HEK293 (cell line): Measurements from ENCODE around the gene PHKG2.

ENCODE experiments used
- CTCF ChIA-PET: fragments of 350-600 bp; formaldehyde crosslinking; extraction: SDS; loops from one replicate; lab custom pipeline; 2021; ENCODE audit warnings: antibody characterized with exemption; lab: Yijun Ruan, JAX
- POLR2A ChIA-PET: fragments of 300-600 bp; formaldehyde crosslinking; extraction: SDS; loops from one replicate; lab custom pipeline; 2020; ENCODE audit warnings: antibody characterized with exemption, inconsistent platforms; lab: Yijun Ruan, JAX
- H3K27ac ChIP-seq: fragments of 200-500 bp; sonication (Bioruptor generic); 2 replicates; pipeline ENCODE4 v1.5.1; 2014; ENCODE audit warnings: low read depth, low read length, control low read depth, inconsistent platforms; ENCODE audit errors: extremely low read depth
- H3K36me3 ChIP-seq, 2 experiments: fragments of 200-500 bp in 1 of 2; sonication (Bioruptor generic) in 1 of 2; 1 replicate in 1 of 2; 2 replicates in 1 of 2; pipeline ENCODE4 v1.5.1; 2014 to 2017; ENCODE audit warnings: inconsistent platforms in 2 of 2, low read length in 2 of 2; ENCODE audit not compliant: control insufficient read depth in 2 of 2, insufficient read depth in 1 of 2
- H3K4me1 ChIP-seq: fragments of 200-500 bp; sonication (Bioruptor generic); 2 replicates; pipeline ENCODE4 v1.5.1; 2014; ENCODE audit warnings: mild to moderate bottlenecking, low read length, inconsistent platforms; ENCODE audit not compliant: control insufficient read depth, insufficient read depth
- H3K4me3 ChIP-seq: 2 replicates; pipeline ENCODE4 v1.5.1; 2011; ENCODE audit warnings: low read depth, mild to moderate bottlenecking, control low read depth, low read length, moderate library complexity
- H3K9me3 ChIP-seq: fragments of 200-500 bp; sonication (Bioruptor generic); 2 replicates; pipeline ENCODE4 v1.5.1; 2014; ENCODE audit warnings: low read depth, low read length, inconsistent platforms; ENCODE audit not compliant: control insufficient read depth, insufficient read depth
- BCL11A ChIP-seq: fragments of 450-650 bp; formaldehyde crosslinking; IDR thresholded peaks from 2 replicates; pipeline ENCODE4 v1.5.1; 2016; ENCODE audit warnings: low read depth, missing biosample characterization, missing genetic modification characterization
- EGR2 ChIP-seq: fragments of 450-650 bp; formaldehyde crosslinking; IDR thresholded peaks from 2 replicates; pipeline ENCODE4 v1.5.1; 2016; ENCODE audit warnings: low read depth, missing biosample characterization, missing genetic modification characterization
- GLIS1 ChIP-seq: fragments of 450-650 bp; formaldehyde crosslinking; IDR thresholded peaks from 2 replicates; pipeline ENCODE4 v1.5.1; 2016; ENCODE audit warnings: missing biosample characterization, missing genetic modification characterization
- GLIS2 ChIP-seq: fragments of 450-650 bp; formaldehyde crosslinking; IDR thresholded peaks from 2 replicates; pipeline ENCODE4 v1.5.1; 2016; ENCODE audit warnings: missing biosample characterization, missing genetic modification characterization
- PRDM10 ChIP-seq: fragments of 450-650 bp; formaldehyde crosslinking; IDR thresholded peaks from 2 replicates; pipeline ENCODE4 v1.5.1; 2016; ENCODE audit warnings: missing biosample characterization, missing genetic modification characterization
- SP2 ChIP-seq: fragments of 450-650 bp; formaldehyde crosslinking; IDR thresholded peaks from 2 replicates; pipeline ENCODE4 v1.5.1; 2016; ENCODE audit warnings: missing biosample characterization, missing genetic modification characterization
- WT1 ChIP-seq: fragments of 450-650 bp; formaldehyde crosslinking; IDR thresholded peaks from 2 replicates; pipeline ENCODE4 v1.5.1; 2016; ENCODE audit warnings: missing biosample characterization, missing genetic modification characterization
- ZBTB1 ChIP-seq: fragments of 450-650 bp; formaldehyde crosslinking; IDR thresholded peaks from 2 replicates; pipeline ENCODE4 v1.5.1; 2016; ENCODE audit warnings: missing biosample characterization, missing genetic modification characterization
- ZBTB17 ChIP-seq: fragments of 450-650 bp; formaldehyde crosslinking; IDR thresholded peaks from 2 replicates; pipeline ENCODE4 v1.5.1; 2016; ENCODE audit warnings: missing biosample characterization, missing genetic modification characterization
- ZEB2 ChIP-seq: fragments of 450-650 bp; formaldehyde crosslinking; IDR thresholded peaks from 2 replicates; pipeline ENCODE4 v1.5.1; 2016; ENCODE audit warnings: missing biosample characterization, missing genetic modification characterization
- ZFHX2 ChIP-seq: fragments of 450-650 bp; formaldehyde crosslinking; conservative IDR thresholded peaks from 2 replicates; pipeline ENCODE4 v1.5.1; 2016; ENCODE audit warnings: missing biosample characterization, missing genetic modification characterization
- ZNF24 ChIP-seq: fragments of 450-650 bp; formaldehyde crosslinking; IDR thresholded peaks from 2 replicates; pipeline ENCODE4 v1.5.1; 2016; ENCODE audit warnings: missing biosample characterization, missing genetic modification characterization
- ZNF426 ChIP-seq: fragments of 450-650 bp; formaldehyde crosslinking; IDR thresholded peaks from 2 replicates; pipeline ENCODE4 v1.5.1; 2017; ENCODE audit warnings: missing biosample characterization, missing genetic modification characterization, mild to moderate bottlenecking, inconsistent platforms, moderate library complexity
- ZNF501 ChIP-seq: fragments of 450-650 bp; formaldehyde crosslinking; IDR thresholded peaks from 2 replicates; pipeline ENCODE4 v1.5.1; 2016; ENCODE audit warnings: missing biosample characterization, missing genetic modification characterization
- ZNF521 ChIP-seq: fragments of 450-650 bp; formaldehyde crosslinking; IDR thresholded peaks from 2 replicates; pipeline ENCODE4 v1.5.1; 2017; ENCODE audit warnings: missing biosample characterization, mild to moderate bottlenecking, missing genetic modification characterization
- ZNF530 ChIP-seq: fragments of 450-650 bp; formaldehyde crosslinking; IDR thresholded peaks from 2 replicates; pipeline ENCODE4 v1.5.1; 2016; ENCODE audit warnings: low read depth, missing biosample characterization, missing genetic modification characterization
- ZNF561 ChIP-seq: fragments of 450-650 bp; IDR thresholded peaks from 2 replicates; pipeline ENCODE4 v1.5.1; 2018; ENCODE audit warnings: missing biosample characterization, missing genetic modification characterization, borderline replicate concordance
- ZNF629 ChIP-seq: fragments of 450-650 bp; formaldehyde crosslinking; IDR thresholded peaks from 2 replicates; pipeline ENCODE4 v1.5.1; 2017; ENCODE audit warnings: missing biosample characterization, missing genetic modification characterization
- ZNF707 ChIP-seq: fragments of 450-650 bp; formaldehyde crosslinking; IDR thresholded peaks from 2 replicates; pipeline ENCODE4 v1.5.1; 2016; ENCODE audit warnings: missing biosample characterization, missing genetic modification characterization
- ZXDB ChIP-seq: fragments of 450-650 bp; formaldehyde crosslinking; IDR thresholded peaks from 2 replicates; pipeline ENCODE4 v1.5.1; 2016; ENCODE audit warnings: missing biosample characterization, missing genetic modification characterization
- TF ChIP-seq, protein P1 (sequence below): fragments of 450-650 bp; formaldehyde crosslinking; IDR thresholded peaks from 2 replicates; pipeline ENCODE4 v1.5.1; 2016; ENCODE audit warnings: missing biosample characterization, missing genetic modification characterization

PHKG2 gene

GRCh38 chr16:30737794-30738648 lies 10.2 kb upstream of the PHKG2 start:
- POLR2A ChIA-PET = interaction anchor here (1.2 to 3.8 kb wide), 2 partner anchors 8 to 10 kb away, joined by 3 to 25 read pairs; partner anchors contain the start of gene PHKG2
- CTCF ChIA-PET = interaction anchor here (1.1 kb wide), 1 partner anchor 10 kb away, joined by 3 read pairs; the partner anchor contains the start of gene PHKG2
- H3K36me3 ChIP-seq = peaks cover 48 to 93% of the 10 kb centered on the region in 2 experiments; a peak in 2 of 3 replicates
- no peak overlapping the region for H3K27ac ChIP-seq
- no peak for TF ChIP-seq ZNF707 (tag by site-specific recombination)
- no peak for TF ChIP-seq ZBTB1 (tag by site-specific recombination)
- 0 out of 2 replicates have a peak, but pooled peaks have one; percentile 14 for TF ChIP-seq BCL11A
- H3K4me1 ChIP-seq = no peaks in the 10 kb centered on the region
- H3K9me3 ChIP-seq = no peaks in the 10 kb centered on the region
- no peak overlapping the region for H3K4me3 ChIP-seq

GRCh38 chr16:30738984-30739951 lies 9.0 kb upstream of the PHKG2 start:
- POLR2A ChIA-PET = interaction anchor here (1.0 to 3.8 kb wide), 7 partner anchors 9 to 81 kb away, joined by 3 to 25 read pairs (median 6); partner anchors contain the start of gene PHKG2

DNA sequence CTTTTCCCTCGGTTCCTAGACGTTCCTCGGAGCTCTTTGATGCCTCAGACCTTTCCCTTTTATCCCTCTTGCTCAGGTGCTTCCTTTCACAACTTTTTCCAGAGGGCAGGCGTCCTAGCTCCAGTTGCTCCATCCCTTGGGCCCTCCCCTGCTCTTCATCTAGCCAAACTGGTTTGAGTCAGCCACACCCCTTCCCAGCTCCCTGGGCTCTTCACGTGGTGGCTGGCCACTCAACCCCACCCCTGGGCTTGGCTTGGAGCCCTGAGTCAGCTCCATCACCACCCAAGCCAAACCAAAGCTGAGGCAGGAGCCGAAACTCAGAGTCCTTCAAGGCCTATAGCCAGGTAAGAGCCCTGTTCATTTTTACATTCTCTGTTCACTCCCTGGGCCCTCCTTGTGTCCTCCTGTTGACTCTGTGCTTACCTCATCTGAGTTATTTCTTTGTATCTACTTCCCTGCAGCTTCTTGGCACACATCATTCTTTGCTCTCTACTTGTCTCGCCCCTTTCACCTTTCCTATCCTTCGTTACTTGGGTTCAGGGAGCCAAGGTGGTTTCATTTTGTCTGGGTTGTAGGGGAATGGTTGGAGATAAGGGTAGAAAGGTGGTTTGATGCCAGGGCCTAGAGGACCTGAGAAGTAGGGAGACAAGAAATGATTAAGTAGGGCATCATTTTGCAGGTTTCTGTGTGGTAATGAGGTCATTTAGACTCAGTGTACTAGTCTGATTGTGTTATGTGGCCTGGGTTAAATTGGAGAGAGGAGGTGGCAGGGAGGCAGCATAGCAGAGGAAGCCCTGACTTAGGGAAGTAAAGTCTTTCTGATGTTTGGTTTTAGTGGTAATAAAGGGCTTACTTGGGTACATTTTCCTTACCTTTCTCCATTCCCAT lies 7.6 kb upstream of the PHKG2 start:
- Histone ChIP-seq H3K9me3 (no peaks in the 10 kb centered on the region), H3K4me1 (no peaks in the 10 kb centered on the region), H3K27ac (no peak overlapping the region), H3K4me3 (no peak overlapping the region), H3K36me3 (peaks cover 37 to 93% of the 10 kb centered on the region in 2 experiments)
- CTCF ChIA-PET = interaction anchor here (0.5 to 0.7 kb wide), 6 partner anchors 20 to 197 kb away, joined by 3 to 4 read pairs (median 3); no protein-coding TSS in a partner anchor
- POLR2A ChIA-PET = interaction anchor here (1.0 to 1.5 kb wide), 9 partner anchors 8 to 82 kb away, joined by 3 to 6 read pairs (median 4); partner anchors contain the start of genes PHKG2 and SRCAP
- TF ChIP-seq PRDM10 (tag by site-specific recombination) (peak; percentile 89), GLIS1 (tag by site-specific recombination) (peak; percentile 41; the same call in 1 of the 2 replicates), ZNF426 (tag by site-specific recombination) (no peak), SP2 (tag by site-specific recombination) (0 out of 2 replicates have a peak, but pooled peaks have one; percentile 41), ZNF629 (tag by site-specific recombination) (peak; percentile 60; the same call in 1 of the 2 replicates), WT1 (tag by site-specific recombination) (peak; percentile 38; the same call in 1 of the 2 replicates), ZNF521 (tag by site-specific recombination) (no peak), ZBTB17 (tag by site-specific recombination) (peak; percentile 54), ZNF501 (tag by site-specific recombination) (no peak), ZNF24 (tag by site-specific recombination) (no peak)
- TF ChIP-seq, protein P1, sequence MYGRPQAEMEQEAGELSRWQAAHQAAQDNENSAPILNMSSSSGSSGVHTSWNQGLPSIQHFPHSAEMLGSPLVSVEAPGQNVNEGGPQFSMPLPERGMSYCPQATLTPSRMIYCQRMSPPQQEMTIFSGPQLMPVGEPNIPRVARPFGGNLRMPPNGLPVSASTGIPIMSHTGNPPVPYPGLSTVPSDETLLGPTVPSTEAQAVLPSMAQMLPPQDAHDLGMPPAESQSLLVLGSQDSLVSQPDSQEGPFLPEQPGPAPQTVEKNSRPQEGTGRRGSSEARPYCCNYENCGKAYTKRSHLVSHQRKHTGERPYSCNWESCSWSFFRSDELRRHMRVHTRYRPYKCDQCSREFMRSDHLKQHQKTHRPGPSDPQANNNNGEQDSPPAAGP (tag by site-specific recombination) = 0 out of 2 replicates have a peak, but pooled peaks have one; percentile 15

More at GRCh38 chr16:30738984-30739951, 9.0 kb upstream of the PHKG2 start:
- Histone ChIP-seq H3K4me1 (no peaks in the 10 kb centered on the region), H3K36me3 (peaks cover 46 to 93% of the 10 kb centered on the region in 2 experiments; a peak in 2 of 3 replicates), H3K9me3 (no peaks in the 10 kb centered on the region), H3K4me3 (no peak overlapping the region), H3K27ac (no peak overlapping the region)
- TF ChIP-seq EGR2 (0 out of 2 replicates have a peak, but pooled peaks have one; percentile 4), ZXDB (tag by site-specific recombination) (no peak), ZNF561 (no peak), GLIS2 (tag by site-specific recombination) (peak; percentile 40; the same call in 1 of the 2 replicates), ZFHX2 (tag by site-specific recombination) (peak; percentile 19; the same call in 1 of the 2 replicates), ZNF530 (tag by site-specific recombination) (no peak), ZEB2 (tag by site-specific recombination) (no peak)
- CTCF ChIA-PET = interaction anchor here (0.6 to 1.1 kb wide), 2 partner anchors 9 to 204 kb away, joined by 3 read pairs; partner anchors contain the start of gene PHKG2
